ENCODE measurements around the gene KRCC1.

DNA sequence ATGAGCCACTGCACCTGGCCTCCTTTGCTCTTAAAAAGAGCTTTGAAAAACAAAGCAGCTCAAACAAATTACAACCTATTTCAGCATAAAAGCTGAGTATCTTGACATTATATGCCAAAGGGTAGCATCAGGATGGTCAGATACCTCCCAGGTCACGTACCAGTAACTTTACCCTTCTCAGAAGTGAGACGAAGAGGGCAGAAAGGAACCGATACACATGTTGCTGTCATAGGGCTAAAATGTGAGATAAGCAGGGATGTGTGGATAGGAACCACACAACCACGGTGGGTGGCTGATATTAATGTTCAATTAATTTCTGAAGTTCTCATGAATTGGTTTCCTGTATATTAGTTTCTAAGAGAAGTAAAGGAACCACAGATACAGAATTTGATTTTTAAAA lies 26.7 kb downstream of the KRCC1 start:
- TF ChIP-seq, protein P1, sequence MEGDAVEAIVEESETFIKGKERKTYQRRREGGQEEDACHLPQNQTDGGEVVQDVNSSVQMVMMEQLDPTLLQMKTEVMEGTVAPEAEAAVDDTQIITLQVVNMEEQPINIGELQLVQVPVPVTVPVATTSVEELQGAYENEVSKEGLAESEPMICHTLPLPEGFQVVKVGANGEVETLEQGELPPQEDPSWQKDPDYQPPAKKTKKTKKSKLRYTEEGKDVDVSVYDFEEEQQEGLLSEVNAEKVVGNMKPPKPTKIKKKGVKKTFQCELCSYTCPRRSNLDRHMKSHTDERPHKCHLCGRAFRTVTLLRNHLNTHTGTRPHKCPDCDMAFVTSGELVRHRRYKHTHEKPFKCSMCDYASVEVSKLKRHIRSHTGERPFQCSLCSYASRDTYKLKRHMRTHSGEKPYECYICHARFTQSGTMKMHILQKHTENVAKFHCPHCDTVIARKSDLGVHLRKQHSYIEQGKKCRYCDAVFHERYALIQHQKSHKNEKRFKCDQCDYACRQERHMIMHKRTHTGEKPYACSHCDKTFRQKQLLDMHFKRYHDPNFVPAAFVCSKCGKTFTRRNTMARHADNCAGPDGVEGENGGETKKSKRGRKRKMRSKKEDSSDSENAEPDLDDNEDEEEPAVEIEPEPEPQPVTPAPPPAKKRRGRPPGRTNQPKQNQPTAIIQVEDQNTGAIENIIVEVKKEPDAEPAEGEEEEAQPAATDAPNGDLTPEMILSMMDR (IDR thresholded peaks at IDR 0.05) = no peak
- TF ChIP-seq POLR2A (IDR thresholded peaks at IDR 0.05) = no peak
